Mucosa of stomach (tissue), 1 donor: ENCODE measurements around the gene DENND6A.
"Not testable (repeated sequence)": the region's sequence is repeated elsewhere in the genome, so short reads cannot be mapped to it uniquely, and the experiment has no call there.

ENCODE experiments used
- H3K27me3 ChIP-seq: one replicate; pipeline ENCODE4 v1.7.0; 2013; ENCODE audit warnings: mild to moderate bottlenecking, low read length; ENCODE audit not compliant: control insufficient read depth, insufficient read depth
- H3K36me3 ChIP-seq: one replicate; pipeline ENCODE4 v1.7.0; 2013; ENCODE audit warnings: low read length; ENCODE audit not compliant: control insufficient read depth, insufficient read depth
- H3K4me1 ChIP-seq: one replicate; pipeline ENCODE4 v1.7.0; 2013; ENCODE audit warnings: mild to moderate bottlenecking, low read length; ENCODE audit not compliant: control insufficient read depth, insufficient read depth
- H3K4me3 ChIP-seq: one replicate; pipeline ENCODE4 v1.7.0; 2013; ENCODE audit warnings: low read length
- H3K9ac ChIP-seq: one replicate; pipeline ENCODE4 v1.7.0; 2013; ENCODE audit warnings: mild to moderate bottlenecking, low read length, moderate library complexity
- H3K9me3 ChIP-seq: one replicate; pipeline ENCODE4 v1.7.0; 2013; ENCODE audit warnings: mild to moderate bottlenecking, low read length, moderate library complexity; ENCODE audit not compliant: control insufficient read depth
- donor health status: Pancreatic carcinoma.

Gene DENND6A

DNA sequence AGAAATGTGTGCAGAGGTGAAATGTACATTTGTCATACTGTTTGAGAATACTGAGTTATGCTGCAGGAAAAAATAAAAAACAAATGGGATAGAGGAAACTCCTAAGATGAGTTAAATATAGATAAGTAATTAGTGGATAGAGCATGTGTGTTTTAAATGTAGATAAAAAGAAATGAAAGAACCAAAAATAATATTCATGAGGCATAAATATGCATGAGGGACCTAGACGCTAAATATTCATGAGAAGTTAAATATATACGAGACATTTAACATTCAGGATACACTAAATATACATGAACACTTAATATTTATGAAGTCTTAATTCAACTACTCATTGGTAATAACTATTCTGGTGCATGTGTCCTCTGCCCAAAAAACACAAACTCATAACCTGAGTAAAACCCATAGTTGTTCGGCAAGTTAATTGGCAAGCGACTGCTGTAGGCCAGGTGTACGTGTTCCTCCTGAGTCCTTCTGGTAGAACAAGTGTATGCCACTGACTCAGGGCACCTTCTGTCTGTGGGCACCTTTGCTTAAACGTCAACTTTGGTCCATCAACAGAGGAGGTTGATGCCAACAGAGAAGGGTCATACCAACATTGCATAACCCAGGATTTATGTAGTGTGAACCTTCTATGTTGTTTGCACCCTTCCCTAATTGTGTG lies 24.5 kb upstream of the DENND6A start:
- no peaks in the 10 kb centered on the region for H3K36me3 ChIP-seq
- H3K4me3 ChIP-seq: no peak overlapping the region
- H3K27me3 ChIP-seq: no peaks in the 10 kb centered on the region
- H3K9ac ChIP-seq: no peak overlapping the region
- no peaks in the 10 kb centered on the region for H3K4me1 ChIP-seq
- H3K9me3 ChIP-seq: no peaks in the 10 kb centered on the region

DNA sequence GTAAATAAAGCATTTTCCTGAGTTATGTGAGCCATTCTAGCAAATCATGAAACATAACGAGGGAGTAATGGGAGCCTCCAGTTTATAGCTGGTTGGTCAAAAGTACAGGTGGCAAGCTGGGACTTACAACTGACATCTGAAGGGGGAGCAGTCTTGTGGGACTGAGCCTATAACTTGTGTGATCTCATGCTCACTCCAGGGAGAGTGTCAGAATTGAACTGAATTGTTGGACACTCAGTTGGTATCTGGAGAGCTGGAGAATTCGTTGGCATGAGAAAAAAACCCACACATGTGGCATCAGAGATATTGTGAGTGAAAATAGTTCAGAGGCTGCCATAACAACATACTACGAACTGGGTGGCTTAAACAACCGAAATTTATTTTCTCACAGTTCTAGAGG lies 22.8 kb upstream of the DENND6A start:
- Histone ChIP-seq H3K27me3 (no peaks in the 10 kb centered on the region), H3K9ac (no peak overlapping the region), H3K4me3 (no peak overlapping the region), H3K36me3 (no peaks in the 10 kb centered on the region), H3K4me1 (no peaks in the 10 kb centered on the region), H3K9me3 (no peaks in the 10 kb centered on the region)

DNA sequence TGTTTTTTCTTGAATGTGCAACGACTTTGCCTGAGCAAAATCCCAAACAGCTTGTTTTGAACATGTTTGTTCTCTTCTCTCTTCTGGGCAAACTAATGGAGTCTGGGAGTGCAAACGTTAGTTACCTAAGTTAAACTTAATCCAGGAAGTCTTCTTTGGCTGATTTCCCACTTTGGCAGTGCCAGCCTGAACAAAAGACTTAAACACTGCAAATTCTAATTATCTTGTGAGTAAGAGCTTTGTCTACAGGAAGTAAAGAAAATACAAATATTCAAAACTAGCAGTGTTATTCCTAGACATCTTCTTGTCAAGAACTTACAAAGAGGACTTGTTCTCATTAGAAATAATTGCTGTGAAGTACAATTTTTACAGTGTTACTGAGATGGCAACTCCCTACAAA lies 16.7 kb upstream of the DENND6A start:
- H3K27me3 ChIP-seq: no peaks in the 10 kb centered on the region
- peak overlapping the region; percentile 35 for H3K9ac ChIP-seq
- H3K9me3 ChIP-seq: no peaks in the 10 kb centered on the region
- peaks cover 17% of the 10 kb centered on the region for H3K4me1 ChIP-seq
- H3K36me3 ChIP-seq: no peaks in the 10 kb centered on the region
- H3K4me3 ChIP-seq: no peak overlapping the region

DNA sequence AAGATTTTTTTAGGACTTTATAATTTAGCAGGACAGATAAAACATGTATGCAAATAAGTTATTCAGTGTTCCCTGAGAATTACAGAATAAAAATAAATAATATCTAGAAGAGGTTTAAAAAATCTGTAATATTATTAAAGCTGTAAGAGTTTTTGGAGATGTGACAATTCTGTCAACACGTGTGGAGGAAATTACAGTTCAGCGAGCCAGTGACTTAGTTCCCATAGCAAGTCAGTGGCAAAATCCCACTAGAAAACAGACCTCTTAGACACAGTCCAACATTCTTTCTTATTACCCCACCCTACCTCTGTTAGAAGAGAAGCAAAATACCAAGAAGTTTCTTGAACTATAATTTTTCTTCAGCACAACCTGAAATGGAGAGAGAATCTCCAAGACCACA lies 16.2 kb upstream of the DENND6A start:
- Histone ChIP-seq H3K27me3 (no peaks in the 10 kb centered on the region), H3K4me3 (no peak overlapping the region), H3K4me1 (peaks cover 17% of the 10 kb centered on the region), H3K9ac (peak overlapping the region; percentile 35), H3K36me3 (no peaks in the 10 kb centered on the region), H3K9me3 (no peaks in the 10 kb centered on the region)

DNA sequence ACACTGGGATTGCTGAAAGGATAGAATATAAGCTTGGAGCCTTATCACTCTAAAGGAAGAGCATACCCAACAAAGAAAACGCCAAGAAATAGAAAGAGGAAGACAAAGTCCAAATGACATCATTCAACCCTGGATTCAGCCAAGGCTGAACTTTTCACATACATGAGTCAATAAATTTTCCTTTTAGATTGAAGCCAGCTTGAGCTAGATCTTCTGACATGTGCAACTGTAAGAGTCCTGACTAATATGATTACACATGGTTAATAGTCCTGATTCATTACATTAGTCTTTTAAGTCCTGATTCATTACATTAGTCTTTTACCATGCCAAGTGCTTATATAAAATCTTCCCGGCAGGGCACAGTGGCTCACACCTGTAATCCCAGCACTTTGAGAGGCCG lies 13.6 kb upstream of the DENND6A start:
- Histone ChIP-seq H3K9ac (no peak overlapping the region), H3K4me1 (peaks cover 17% of the 10 kb centered on the region), H3K36me3 (no peaks in the 10 kb centered on the region), H3K27me3 (no peaks in the 10 kb centered on the region), H3K4me3 (no peak overlapping the region), H3K9me3 (no peaks in the 10 kb centered on the region)

DNA sequence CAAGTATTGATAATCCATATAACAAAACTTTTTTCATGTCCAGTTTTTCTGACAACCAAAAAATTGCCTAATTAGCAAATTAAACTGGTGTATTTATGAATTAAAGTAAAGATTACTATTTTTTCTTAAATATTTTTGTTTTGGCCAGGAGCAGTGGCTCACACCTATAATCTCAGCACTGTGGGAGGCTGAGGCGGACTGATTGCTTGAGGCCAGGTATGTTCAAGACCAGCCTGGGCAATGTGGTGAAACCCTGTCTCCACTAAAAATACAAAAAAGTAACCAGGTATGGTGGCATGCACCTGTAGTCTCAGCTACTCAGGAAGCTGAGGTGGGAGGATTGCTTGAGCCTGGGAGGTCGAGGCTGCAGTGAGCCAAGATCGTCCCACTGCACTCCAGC lies 12.5 kb upstream of the DENND6A start:
- H3K4me3 ChIP-seq, H3K36me3 ChIP-seq, H3K9ac ChIP-seq, H3K27me3 ChIP-seq, H3K9me3 ChIP-seq: not testable (repeated sequence)
- H3K4me1 ChIP-seq: peaks cover 17% of the 10 kb centered on the region

DNA sequence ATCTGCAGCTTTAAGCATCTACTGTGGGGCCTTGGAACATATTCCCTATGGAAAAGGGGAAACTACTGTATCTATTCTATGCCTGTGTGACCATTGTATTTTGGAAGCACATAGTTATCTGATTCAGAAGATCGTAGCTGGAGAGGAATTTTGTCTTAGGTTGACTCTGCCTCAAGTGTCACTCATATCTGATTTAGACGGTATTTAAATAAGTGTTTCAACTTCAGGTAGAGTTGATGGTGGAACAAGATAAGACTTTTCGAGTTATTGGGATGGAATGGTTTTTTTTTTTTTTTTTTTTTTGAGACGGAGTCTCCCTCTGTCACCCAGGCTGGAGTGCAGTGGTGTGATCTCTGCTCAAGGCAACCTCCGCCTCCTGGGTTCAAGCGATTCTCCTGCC lies 8.9 kb upstream of the DENND6A start:
- no peak overlapping the region for H3K9ac ChIP-seq
- H3K27me3 ChIP-seq: no peaks in the 10 kb centered on the region
- no peak overlapping the region for H3K4me3 ChIP-seq
- H3K4me1 ChIP-seq: peaks cover 5% of the 10 kb centered on the region
- H3K36me3 ChIP-seq: no peaks in the 10 kb centered on the region
- no peaks in the 10 kb centered on the region for H3K9me3 ChIP-seq

DNA sequence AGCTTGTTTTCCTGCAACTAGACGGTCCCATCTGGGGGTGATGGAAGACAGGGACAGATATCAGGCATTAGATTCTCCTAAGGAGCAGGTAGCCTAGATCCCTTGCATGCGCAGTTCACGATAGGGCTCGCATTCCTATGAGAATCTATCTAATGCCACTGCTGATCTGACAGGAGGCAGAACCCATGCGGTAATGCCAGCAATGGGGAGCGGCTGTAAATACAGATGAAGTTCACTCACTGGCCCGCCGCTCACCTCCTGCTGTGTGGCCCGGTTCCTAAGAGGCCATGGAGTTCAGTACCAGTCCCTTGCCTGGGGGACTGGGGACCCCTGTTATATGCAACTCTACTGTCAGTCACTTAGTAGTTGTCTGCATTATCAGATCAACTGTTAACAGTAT lies 7.9 kb upstream of the DENND6A start:
- Histone ChIP-seq H3K27me3 (no peaks in the 10 kb centered on the region), H3K4me3 (no peak overlapping the region), H3K36me3 (no peaks in the 10 kb centered on the region), H3K9ac (no peak overlapping the region), H3K4me1 (peaks cover 4% of the 10 kb centered on the region), H3K9me3 (no peaks in the 10 kb centered on the region)

DNA sequence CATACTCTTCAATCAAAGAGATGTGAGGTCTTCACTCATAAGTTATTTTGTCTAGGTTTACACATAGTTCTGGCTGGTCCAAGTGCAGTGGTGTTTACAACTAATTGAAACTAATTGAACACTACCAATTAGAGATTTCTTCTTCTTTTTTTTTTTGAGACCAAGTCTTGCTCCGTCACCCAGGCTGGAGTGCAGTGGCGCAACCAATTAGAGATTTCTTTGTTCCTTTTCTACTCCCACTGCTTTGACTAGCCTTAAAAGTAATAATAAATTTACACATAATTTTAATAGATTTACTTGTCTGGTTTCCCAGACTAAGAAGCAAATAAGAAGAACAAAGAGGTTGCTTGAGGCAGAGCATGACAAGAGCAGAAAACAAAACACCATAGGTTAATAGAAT lies 6.7 kb upstream of the DENND6A start:
- Histone ChIP-seq H3K9me3 (no peaks in the 10 kb centered on the region), H3K4me3 (no peak overlapping the region), H3K4me1 (peaks cover 7% of the 10 kb centered on the region), H3K9ac (no peak overlapping the region), H3K27me3 (no peaks in the 10 kb centered on the region), H3K36me3 (no peaks in the 10 kb centered on the region)

DNA sequence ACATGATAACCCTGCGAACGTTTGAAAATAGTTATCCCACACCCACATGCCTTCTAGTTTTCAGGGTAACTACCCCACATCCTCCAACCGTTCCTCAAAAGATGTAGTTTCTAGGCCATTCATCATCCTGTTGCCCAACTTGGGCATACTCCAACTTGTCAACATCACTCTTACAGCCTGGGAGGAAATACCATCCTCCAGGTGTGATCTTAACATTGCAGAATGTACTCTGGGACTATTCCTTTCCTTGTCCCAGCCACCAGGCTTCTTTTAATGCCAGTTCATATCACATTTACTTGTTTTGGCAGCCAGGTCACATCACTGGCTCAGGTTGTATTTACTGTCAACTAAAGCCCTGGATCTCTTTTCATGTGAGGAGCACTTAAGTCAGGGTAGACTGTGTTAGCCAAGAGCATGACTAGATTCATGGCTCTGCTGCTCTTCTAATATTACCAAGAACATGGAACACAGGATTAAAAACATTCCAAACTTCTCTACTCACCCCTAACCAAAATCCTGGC lies 4.0 kb upstream of the DENND6A start:
- Histone ChIP-seq H3K9me3 (no peaks in the 10 kb centered on the region), H3K9ac (no peak overlapping the region), H3K27me3 (no peaks in the 10 kb centered on the region), H3K36me3 (no peaks in the 10 kb centered on the region), H3K4me1 (peaks cover 22% of the 10 kb centered on the region), H3K4me3 (no peak overlapping the region)

DNA sequence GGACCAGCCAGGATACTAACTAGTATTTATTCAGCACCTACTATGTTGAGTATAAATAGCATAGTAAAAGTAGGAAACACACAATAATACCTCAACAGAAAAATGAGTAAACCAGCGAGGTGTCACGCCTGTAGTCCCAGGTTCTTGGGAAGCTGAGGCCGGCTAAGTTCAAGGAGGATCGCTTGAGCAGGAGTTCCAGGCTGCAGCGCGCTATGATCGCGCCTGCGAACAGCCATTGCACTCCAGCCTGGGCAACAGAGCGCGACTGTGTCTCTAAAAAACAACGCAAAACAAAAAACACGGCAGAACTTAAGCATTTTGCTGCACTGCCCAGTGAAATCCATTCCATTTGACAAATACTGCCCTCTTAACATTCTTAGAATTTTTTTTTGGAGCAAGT lies 1.3 kb upstream of the DENND6A start:
- Histone ChIP-seq H3K4me3 (no peak overlapping the region), H3K27me3 (no peaks in the 10 kb centered on the region), H3K4me1 (peaks cover 32% of the 10 kb centered on the region), H3K9ac (no peak overlapping the region), H3K9me3 (no peaks in the 10 kb centered on the region), H3K36me3 (no peaks in the 10 kb centered on the region)

DNA sequence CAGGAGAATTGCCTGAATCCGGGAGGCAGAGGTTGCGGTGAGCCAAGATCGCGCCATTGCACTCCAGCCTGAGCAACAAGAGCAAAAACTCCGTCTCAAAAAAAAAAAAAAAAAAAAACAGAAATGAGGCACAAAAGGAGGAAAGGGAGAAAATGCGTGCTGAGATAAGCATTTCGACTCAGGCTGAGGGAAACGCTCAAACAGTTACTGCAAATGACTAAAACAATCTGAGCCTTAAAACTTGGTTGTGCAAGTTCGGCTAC lies 813 bp downstream of the DENND6A start:
- not testable (repeated sequence) for H3K36me3 ChIP-seq, H3K27me3 ChIP-seq, H3K9me3 ChIP-seq
- H3K4me1 ChIP-seq: peaks cover 38% of the 10 kb centered on the region
- H3K9ac ChIP-seq: peak overlapping the region; percentile 96
- H3K4me3 ChIP-seq: peak overlapping the region; percentile 44
